GM21529 (cell line): ENCODE data around the gene FGF22.
"Not testable (repeated sequence)": the region's sequence is repeated elsewhere in the genome, so short reads cannot be mapped to it uniquely, and the experiment has no call there.

Experiments used
- ATAC-seq: cut with Tn5 transposase; IDR thresholded peaks from one replicate; pipeline ENCODE4 v1.9.1; 2021; ENCODE audit not compliant: unreplicated experiment

Gene FGF22

GRCh38 chr19:621819-622218, 17.9 kb upstream of the FGF22 start:
- no peak for ATAC-seq

- no peak for ATAC-seq
Measured at GRCh38 chr19:622666-623065, 17.0 kb upstream of the FGF22 start.

GRCh38 chr19:623175-623916, 16.3 kb upstream of the FGF22 start:
- ATAC-seq, result no peak

- ATAC-seq, result no peak
Measured at GRCh38 chr19:623974-624373, 15.7 kb upstream of the FGF22 start.

GRCh38 chr19:624433-625109, 15.1 kb upstream of the FGF22 start:
- ATAC-seq, result no peak

GRCh38 chr19:625257-625656, 14.4 kb upstream of the FGF22 start:
- no peak for ATAC-seq

GRCh38 chr19:626566-626965, 13.1 kb upstream of the FGF22 start:
- not testable (repeated sequence) for ATAC-seq

GRCh38 chr19:628168-628567, 11.5 kb upstream of the FGF22 start:
- no peak for ATAC-seq

- ATAC-seq, result not testable (repeated sequence)
Measured at GRCh38 chr19:629515-629914, 10.2 kb upstream of the FGF22 start.

- ATAC-seq, result no peak
Measured at GRCh38 chr19:629961-630714, 9.5 kb upstream of the FGF22 start.

- peak; percentile 18 for ATAC-seq
Measured at GRCh38 chr19:632579-633067, 7.1 kb upstream of the FGF22 start.

GRCh38 chr19:633068-633785, 6.5 kb upstream of the FGF22 start, which contains the start of gene POLRMT:
POLRMT (minus strand) TSS chr19:633537; CDS start chr19:633512, 25 bp downstream.
- peak; percentile 75 for ATAC-seq

- no peak for ATAC-seq
Measured at GRCh38 chr19:633786-634639, 5.7 kb upstream of the FGF22 start.

- ATAC-seq, result no peak
Measured at GRCh38 chr19:634975-635652, 4.6 kb upstream of the FGF22 start.

GRCh38 chr19:638906-639252, 800 bp upstream of the FGF22 start:
- ATAC-seq, result no peak

- ATAC-seq, result no peak
Measured at GRCh38 chr19:640161-640558, 481 bp downstream of the FGF22 start.

GRCh38 chr19:640606-641189, 1.0 kb downstream of the FGF22 start:
- ATAC-seq, result no peak

GRCh38 chr19:641702-642101, 2.0 kb downstream of the FGF22 start:
- ATAC-seq, result no peak
